HepG2 (cell line): ENCODE data around the gene RETREG2. TPM values are rescaled to one million over a fixed set of nuclear protein-coding genes. Genes with fewer than 3 reads are reported as not detected.

Source experiments
- ATAC-seq: fragments of 200-7000 bp; cut with Tn5 transposase; 3 replicates; pipeline ENCODE4 v1.9.1; 2020; ENCODE audit warnings: mild to moderate bottlenecking, moderate library complexity
- BruUV-seq: library from RNA; stranded (reverse); fragments of 400-500 nt; replicated peaks from 2 replicates; lab custom pipeline; 2021; lab: Mats Ljungman, UMichigan
- CTCF ChIA-PET: fragments of 300-600 bp; formaldehyde crosslinking; extraction: SDS; loops from one replicate; lab custom pipeline; 2021; ENCODE audit warnings: low total read pairs, inconsistent platforms, low intra/inter-chr PET ratio; lab: Yijun Ruan, JAX
- POLR2A ChIA-PET: fragments of 350-600 bp; sonication (Branson Sonifier 250); formaldehyde crosslinking; loops from one replicate; lab custom pipeline; 2020; ENCODE audit warnings: antibody characterized with exemption, inconsistent platforms; lab: Yijun Ruan, JAX
- DNase-seq: peaks from one replicate; pipeline ENCODE4 v3.0.0-alpha.2; 2015; ENCODE audit warnings: low spot score
- FAIRE-seq: peaks from 3 replicates; lab custom pipeline; 2011; peaks lifted over from hg19 to GRCh38; lab: Jason Lieb, UNC
- H2AFZ ChIP-seq: one replicate; pipeline ENCODE4 v1.6.1; 2011; ENCODE audit warnings: low read length, inconsistent platforms
- H3K27ac ChIP-seq: fragments of 300-600 bp; 3 replicates; pipeline ENCODE4 v1.8.0; 2011; ENCODE audit warnings: mixed run types, mild to moderate bottlenecking, mixed read lengths, low read length, inconsistent platforms; ENCODE audit not compliant: insufficient read depth; ENCODE audit errors: extremely low read length
- H3K27me3 ChIP-seq, 2 experiments: fragments of 200-600 bp in 1 of 2; 2 replicates in 1 of 2; 3 replicates in 1 of 2; pipeline versions ENCODE4 v1.6.0 to v1.8.0; 2011; ENCODE audit warnings: low read length in 2 of 2, mild to moderate bottlenecking in 2 of 2, moderate library complexity in 2 of 2, inconsistent platforms in 1 of 2; ENCODE audit not compliant: insufficient read depth in 2 of 2, control insufficient read depth in 1 of 2
- H3K36me3 ChIP-seq, 2 experiments: fragments of 200-600 bp in 1 of 2; replicated peaks in 1 of 2; 2 replicates in 1 of 2; 3 replicates in 1 of 2; pipeline versions ENCODE4 v1.5.1 to v1.8.0; 2011; ENCODE audit warnings: low read length in 2 of 2, inconsistent platforms in 1 of 2; ENCODE audit not compliant: insufficient read depth in 2 of 2, control insufficient read depth in 1 of 2
- H3K4me1 ChIP-seq: 2 replicates; pipeline ENCODE4 v1.5.1; 2012; ENCODE audit warnings: low read length, inconsistent platforms; ENCODE audit not compliant: insufficient read depth
- H3K4me2 ChIP-seq: 2 replicates; pipeline ENCODE4 v1.6.0; 2011; ENCODE audit warnings: low read depth, low read length, inconsistent platforms
- H3K4me3 ChIP-seq, 3 experiments: fragments of 200-600 bp in 1 of 3; sonication (generic), shearing (Covaris generic) in 1 of 3; replicated peaks in 1 of 3; 2 replicates each; pipeline ENCODE4 v1.5.1; 2011 to 2016; ENCODE audit warnings: low read length in 3 of 3, inconsistent platforms in 2 of 3, low read depth in 2 of 3, mild to moderate bottlenecking in 2 of 3, control low read depth in 1 of 3, mixed read lengths in 1 of 3; ENCODE audit not compliant: insufficient read depth in 1 of 3
- H3K79me2 ChIP-seq: one replicate; pipeline ENCODE4 v1.6.1; 2011; ENCODE audit warnings: low read length, inconsistent platforms; ENCODE audit not compliant: insufficient read depth
- H3K9ac ChIP-seq: 2 replicates; pipeline ENCODE4 v1.6.0; 2011; ENCODE audit warnings: mild to moderate bottlenecking, low read depth, low read length, inconsistent platforms; ENCODE audit not compliant: insufficient read depth
- H3K9me3 ChIP-seq: 2 replicates; pipeline ENCODE4 v1.5.1; 2012; ENCODE audit warnings: mild to moderate bottlenecking, low read length
- H4K20me1 ChIP-seq: 2 replicates; pipeline ENCODE4 v1.6.0; 2011; ENCODE audit warnings: inconsistent platforms, mild to moderate bottlenecking, low read length, moderate library complexity; ENCODE audit not compliant: insufficient read depth
- FIP1L1 ChIP-seq: fragments of 200-400 bp; formaldehyde crosslinking; IDR thresholded peaks from 2 replicates; pipeline ENCODE4 v1.6.1; 2018; ENCODE audit warnings: low read depth, mild to moderate bottlenecking, low read length, moderate library complexity, borderline replicate concordance; ENCODE audit not compliant: insufficient read depth
- HNF4G ChIP-seq, 2 experiments: sonication (generic) in 1 of 2; formaldehyde crosslinking in 1 of 2; IDR thresholded peaks; 2 replicates each; pipeline versions ENCODE4 v1.4.0 to v1.6.1; 2011 to 2020; ENCODE audit warnings: borderline replicate concordance in 2 of 2, low read depth in 2 of 2, mild to moderate bottlenecking in 2 of 2, low read length in 1 of 2, missing genetic modification reagents in 1 of 2, moderate library complexity in 1 of 2
- KDM2A ChIP-seq: sonication (generic); formaldehyde crosslinking; IDR thresholded peaks from 2 replicates; pipeline ENCODE4 v1.4.0; 2020; ENCODE audit warnings: low read depth, missing genetic modification reagents, borderline replicate concordance
- RNF2 ChIP-seq: fragments of 450-650 bp; conservative IDR thresholded peaks from 2 replicates; pipeline ENCODE4 v1.6.1; 2016; ENCODE audit warnings: low read depth
- TAF1 ChIP-seq: sonication (generic); formaldehyde crosslinking; IDR thresholded peaks from 2 replicates; pipeline ENCODE4 v1.4.0; 2020; ENCODE audit warnings: missing genetic modification reagents
- ZFP82 ChIP-seq: sonication (generic); formaldehyde crosslinking; IDR thresholded peaks from 2 replicates; pipeline ENCODE4 v1.5.1; 2020; ENCODE audit warnings: mild to moderate bottlenecking, missing genetic modification reagents, borderline replicate concordance
- ZNF101 ChIP-seq: sonication (generic); formaldehyde crosslinking; IDR thresholded peaks from 2 replicates; pipeline ENCODE4 v1.4.0; 2020; ENCODE audit warnings: mild to moderate bottlenecking, low read depth, missing genetic modification reagents, borderline replicate concordance
- ZNF687 ChIP-seq: sonication (generic); formaldehyde crosslinking; IDR thresholded peaks from 2 replicates; pipeline ENCODE4 v1.5.1; 2020; ENCODE audit warnings: mild to moderate bottlenecking, missing genetic modification reagents, moderate library complexity
- WGBS: methylation state at CpG from one replicate; pipeline ENCODE4 v1.1.6; 2017; ENCODE audit warnings: low lambda C conversion rate; 5-methylcytosine and 5-hydroxymethylcytosine counted together
- in situ Hi-C: cut with HindIII; loops from 2 replicates; pipeline ENCODE4 v1.10.0; 2017; ENCODE audit warnings: low pct_unique_long_range_greater_than_20kb; ENCODE audit not compliant: extremely low pct_ligation_motif_present
- intact Hi-C: fragments of 100-400 bp; cut with micrococcal nuclease; formaldehyde crosslinking; loops from one replicate; pipeline ENCODE4 v1.10.0; 2022; ENCODE audit not compliant: unreplicated experiment
- polyA plus RNA-seq, 8 experiments: library from polyadenylated mRNA; depleted of rRNA in 3 of 8; stranded (reverse) in 7 of 8; unstranded in 1 of 8; fragments of >200 nt; fragmentation: Illumina TruSeq in 4 of 8; extraction: Trizol in 4 of 8; gene quantifications; 2 replicates each; pipeline versions ENCODE4 v1.2.1 to v1.2.3, GENCODE V29; 2011 to 2016; ENCODE audit warnings: low read depth in 4 of 8, missing spikeins in 1 of 8, mixed read lengths in 1 of 8; ENCODE audit not compliant: insufficient read depth in 1 of 8
- total RNA-seq, 5 experiments: library from RNA; depleted of rRNA; stranded (reverse); fragments of >200 nt; fragmentation: Illumina TruSeq; extraction: Trizol; gene quantifications; 2 replicates each; pipeline ENCODE4 v1.2.3, GENCODE V29; 2016; ENCODE audit warnings: low read depth in 1 of 5
- TF ChIP-seq, protein P1 (sequence below): sonication (generic); formaldehyde crosslinking; IDR thresholded peaks from 2 replicates; pipeline ENCODE4 v1.4.0; 2020; ENCODE audit warnings: missing genetic modification reagents, low read depth, mild to moderate bottlenecking, borderline replicate concordance
- TF ChIP-seq, protein P2 (sequence below): sonication (generic); formaldehyde crosslinking; IDR thresholded peaks from 2 replicates; pipeline ENCODE4 v1.4.0; 2020; ENCODE audit warnings: missing genetic modification reagents

Gene RETREG2
- total and polyA plus RNA-seq, 2 of the 13 experiments (the other 11 are each of a cell fraction or from before 2014, with no cell fraction given) = 86.0 to 134 TPM

- Histone ChIP-seq H3K9me3 (no peaks in the 10 kb centered on the region), H3K4me3 (peak within 1 kb of the TSS in 1 of 3 experiments; percentile 1; a peak in 1 of 6 replicates), H3K27ac (no peak within 1 kb of the TSS), H3K79me2 (no peaks in the 10 kb centered on the region), H3K4me2 (no peak within 1 kb of the TSS), H4K20me1 (no peaks in the 10 kb centered on the region), H3K36me3 (peaks cover 7 to 23% of the 10 kb centered on the region in 2 experiments), H3K27me3 (peaks cover 0 to 2% of the 10 kb centered on the region in 2 experiments; a peak in 1 of 5 replicates), H3K4me1 (peaks cover 24% of the 10 kb centered on the region), H2AFZ (no peak within 1 kb of the TSS), H3K9ac (no peak within 1 kb of the TSS)
- 56% methylated on average over 10 of the region's 10 CpGs for WGBS
- in situ Hi-C loops = loop anchor here (5.0 kb wide), 2 partner anchors 37 to 127 kb away; partner anchors contain the start of gene ZFAND2B
- ChIA-PET POLR2A (interaction anchor here (1.6 to 10.4 kb wide), 3 partner anchors 38 to 218 kb away, joined by 6 to 227 read pairs (median 6); partner anchors contain the start of genes DNPEP, GLB1L, STK16 and ZFAND2B), CTCF (interaction anchor here (1.3 to 1.8 kb wide), 3 partner anchors 10 to 125 kb away, joined by 5 to 12 read pairs (median 8); partner anchors contain the start of gene NHEJ1)
- ATAC-seq (peak; percentile 16), DNase-seq (no peak), FAIRE-seq (no peak)
- BruUV-seq = no TSS peak
- intact Hi-C loops = no loop called here
- TF ChIP-seq KDM2A (CRISPR knock-in tag) (peak; percentile 28; the same call in 1 of the 2 replicates), ZNF687 (peak; percentile 14; the same call in 1 of the 2 replicates), HNF4G (IDR thresholded peaks at IDR 0.05; ENCODE audit: borderline replicate concordance, low read depth, low read length) (peak; percentile 49; the same call in 1 of the 2 replicates), HNF4G (CRISPR knock-in tag; IDR thresholded peaks at IDR 0.05; ENCODE audit: borderline replicate concordance, low read depth) (no peak), FIP1L1 (no peak), TAF1 (CRISPR knock-in tag) (no peak), RNF2 (no peak), ZNF101 (CRISPR knock-in tag) (no peak), ZFP82 (CRISPR knock-in tag) (no peak)
- TF ChIP-seq, protein P1, sequence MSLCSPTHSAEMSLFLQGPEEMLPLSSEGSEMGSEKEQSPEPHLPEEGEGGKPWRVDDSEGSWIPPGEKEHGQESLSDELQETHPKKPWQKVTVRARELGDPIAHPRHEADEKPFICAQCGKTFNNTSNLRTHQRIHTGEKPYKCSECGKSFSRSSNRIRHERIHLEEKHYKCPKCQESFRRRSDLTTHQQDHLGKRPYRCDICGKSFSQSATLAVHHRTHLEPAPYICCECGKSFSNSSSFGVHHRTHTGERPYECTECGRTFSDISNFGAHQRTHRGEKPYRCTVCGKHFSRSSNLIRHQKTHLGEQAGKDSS (CRISPR knock-in tag) = no peak
- TF ChIP-seq, protein P2, sequence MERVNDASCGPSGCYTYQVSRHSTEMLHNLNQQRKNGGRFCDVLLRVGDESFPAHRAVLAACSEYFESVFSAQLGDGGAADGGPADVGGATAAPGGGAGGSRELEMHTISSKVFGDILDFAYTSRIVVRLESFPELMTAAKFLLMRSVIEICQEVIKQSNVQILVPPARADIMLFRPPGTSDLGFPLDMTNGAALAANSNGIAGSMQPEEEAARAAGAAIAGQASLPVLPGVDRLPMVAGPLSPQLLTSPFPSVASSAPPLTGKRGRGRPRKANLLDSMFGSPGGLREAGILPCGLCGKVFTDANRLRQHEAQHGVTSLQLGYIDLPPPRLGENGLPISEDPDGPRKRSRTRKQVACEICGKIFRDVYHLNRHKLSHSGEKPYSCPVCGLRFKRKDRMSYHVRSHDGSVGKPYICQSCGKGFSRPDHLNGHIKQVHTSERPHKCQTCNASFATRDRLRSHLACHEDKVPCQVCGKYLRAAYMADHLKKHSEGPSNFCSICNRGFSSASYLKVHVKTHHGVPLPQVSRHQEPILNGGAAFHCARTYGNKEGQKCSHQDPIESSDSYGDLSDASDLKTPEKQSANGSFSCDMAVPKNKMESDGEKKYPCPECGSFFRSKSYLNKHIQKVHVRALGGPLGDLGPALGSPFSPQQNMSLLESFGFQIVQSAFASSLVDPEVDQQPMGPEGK = peak; percentile 57
Observed at GRCh38 chr2:219169930-219170654, 8.0 kb upstream of the RETREG2 start, which contains the start of gene SLC23A3. SLC23A3 (minus strand) TSS chr2:219170029; CDS start chr2:219169984, 45 bp downstream.
